ENCODE data around the gene SYNPO2L. TPM values are rescaled to one million over a fixed set of nuclear protein-coding genes. Genes with fewer than 3 reads are reported as not detected.

The SYNPO2L gene
- total RNA-seq, 4 donors from 2014 or later, result 0.19 to 0.48 (median 0.24) TPM

- Histone ChIP-seq H3K9me3 (no peaks in the 10 kb centered on the region), H3K27ac (no peak overlapping the region), H3K4me1 (peaks cover 1 to 21% (median 3%) of the 10 kb centered on the region in 3 donors), H3K27me3 (no peaks in the 10 kb centered on the region), H3K4me3 (no peak overlapping the region), H3K36me3 (no peaks in the 10 kb centered on the region)
- no peak for DNase-seq
- 82 to 91% methylated on average over 2 to 9 of the region's 11 CpGs for WGBS, 2 donors
- intact Hi-C loops (cut with DNase I), result no loop called here
- TF ChIP-seq POLR2A (IDR thresholded peaks at IDR 0.05) (no peak), CTCF (IDR thresholded peaks at IDR 0.05) (no peak)
These were observed 2.6 kb downstream of the SYNPO2L start for GRCh38 chr10:73653195-73653594.

GRCh38 chr10:73650537-73651331 is 5.1 kb downstream of the SYNPO2L start:
- Histone ChIP-seq H3K9me3 (no peaks in the 10 kb centered on the region), H3K27ac (no peak overlapping the region), H3K27me3 (no peaks in the 10 kb centered on the region), H3K4me3 (no peak overlapping the region), H3K4me1 (peaks cover 8 to 31% (median 12%) of the 10 kb centered on the region in 3 donors), H3K36me3 (no peaks in the 10 kb centered on the region)
- DNase-seq, result no peak
- TF ChIP-seq POLR2A (IDR thresholded peaks at IDR 0.05), result no peak
- no peak for TF ChIP-seq CTCF (IDR thresholded peaks at IDR 0.05)
- WGBS, 2 donors, result 68 to 75% methylated on average over 4 of the region's 5 CpGs
- intact Hi-C loops (cut with DNase I), result no loop called here

GRCh38 chr10:73649876-73650536 is 5.8 kb downstream of the SYNPO2L start:
- Histone ChIP-seq H3K27ac (no peak overlapping the region), H3K4me3 (no peak overlapping the region), H3K27me3 (no peaks in the 10 kb centered on the region), H3K36me3 (no peaks in the 10 kb centered on the region), H3K9me3 (no peaks in the 10 kb centered on the region), H3K4me1 (peaks cover 8 to 24% (median 12%) of the 10 kb centered on the region in 3 donors)
- intact Hi-C loops (cut with DNase I), result no loop called here
- WGBS, 2 donors, result 86 to 92% methylated on average over 4 to 6 of the region's 6 CpGs
- no peak for TF ChIP-seq POLR2A (IDR thresholded peaks at IDR 0.05)
- no peak for TF ChIP-seq CTCF (IDR thresholded peaks at IDR 0.05)
- no peak for DNase-seq

- Histone ChIP-seq H3K9me3 (no peaks in the 10 kb centered on the region), H3K27me3 (no peaks in the 10 kb centered on the region), H3K36me3 (no peaks in the 10 kb centered on the region), H3K27ac (no peak overlapping the region), H3K4me1 (peaks cover 8 to 22% (median 12%) of the 10 kb centered on the region in 3 donors), H3K4me3 (no peak overlapping the region)
- intact Hi-C loops (cut with DNase I), result no loop called here
- DNase-seq, result no peak
- TF ChIP-seq POLR2A (IDR thresholded peaks at IDR 0.05), result no peak
- TF ChIP-seq CTCF (IDR thresholded peaks at IDR 0.05), result no peak
- WGBS, 2 donors, result 64 to 68% methylated on average over 2 to 4 of the region's 4 CpGs
These were observed 6.6 kb downstream of the SYNPO2L start for GRCh38 chr10:73648975-73649829.
